ENCODE results near the gene RETREG1.
A peak's percentile ranks its signal among the peaks of the same experiment; 100 is the strongest.
"Not testable (repeated sequence)": the region's sequence is repeated elsewhere in the genome, so short reads cannot be mapped to it uniquely, and the experiment has no call there.

RETREG1 gene

DNA sequence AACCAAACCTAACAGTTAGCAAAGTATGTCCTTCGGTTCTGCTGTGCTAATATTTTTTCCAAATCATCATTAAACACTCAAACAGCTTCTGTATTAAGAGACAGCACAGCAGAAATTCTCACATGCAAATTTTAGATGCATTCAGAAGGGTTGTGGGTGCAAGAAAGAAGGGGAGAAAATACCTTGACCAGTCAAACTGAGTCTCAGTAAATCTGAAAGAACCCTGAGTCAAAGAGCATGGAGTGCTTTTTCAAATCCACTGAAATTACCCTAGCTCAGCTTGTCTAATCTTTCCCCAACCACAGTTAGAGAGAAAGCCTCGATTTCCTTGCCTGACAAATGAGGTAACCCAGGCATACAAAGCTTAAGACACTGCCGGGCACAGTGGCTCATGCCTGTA lies 55.1 kb downstream of the RETREG1 start:
- DNase-seq (ENCODE audit: low read depth, low spot score) = no peak
- H3K27ac ChIP-seq = no peak overlapping the region

DNA sequence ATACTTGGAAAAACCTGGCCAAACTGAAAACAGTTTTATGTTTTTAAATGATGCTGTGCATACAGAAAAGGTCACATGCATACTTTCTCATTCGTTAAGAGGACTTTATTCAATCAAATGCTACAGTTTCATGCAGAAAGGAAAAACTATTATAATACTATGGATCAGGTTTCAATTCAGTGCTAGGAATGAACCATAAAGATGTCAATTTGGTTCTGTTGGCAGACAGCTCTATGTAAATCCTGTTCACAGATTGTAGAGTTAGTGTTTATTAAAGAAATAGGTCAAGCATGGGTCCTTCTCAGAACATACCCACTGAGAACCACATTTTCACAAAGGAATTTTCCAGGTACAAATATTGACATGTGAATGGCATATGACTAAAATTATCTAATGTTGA lies 57.1 kb downstream of the RETREG1 start:
- no peak for DNase-seq (ENCODE audit: low read depth, low spot score)
- H3K27ac ChIP-seq = no peak overlapping the region

DNA sequence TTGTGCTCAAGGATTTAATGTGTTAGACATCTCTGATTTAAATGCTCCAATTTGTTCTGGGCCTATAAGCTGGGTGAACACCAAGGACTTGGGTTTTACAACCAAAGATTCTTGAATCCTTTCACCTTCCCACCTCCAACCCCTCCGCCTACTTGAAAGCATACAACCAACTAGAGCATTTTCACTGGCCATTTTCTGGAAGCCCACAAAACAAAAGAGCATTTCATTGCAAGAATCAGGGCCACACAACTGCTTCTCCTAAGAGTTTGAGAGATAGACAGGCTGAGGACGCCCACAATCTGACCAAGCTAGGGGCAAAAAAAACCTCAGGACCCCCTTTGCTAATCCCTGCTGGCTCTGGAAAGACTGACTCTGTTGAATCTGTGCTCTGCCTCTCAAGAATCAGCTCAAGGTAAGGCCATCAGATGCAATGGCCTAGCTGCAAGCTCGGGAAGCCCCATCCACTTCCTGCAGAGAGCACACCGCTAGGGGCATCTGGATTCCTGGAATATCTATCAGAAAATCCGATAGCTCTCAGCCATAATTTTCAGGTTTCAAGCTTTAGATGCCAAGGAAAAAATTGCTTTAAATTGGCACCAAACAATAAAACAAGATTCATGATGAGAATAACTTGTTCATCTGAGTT lies 57.7 kb downstream of the RETREG1 start:
- no peak for DNase-seq (ENCODE audit: low read depth, low spot score)
- no peak overlapping the region for H3K27ac ChIP-seq

DNA sequence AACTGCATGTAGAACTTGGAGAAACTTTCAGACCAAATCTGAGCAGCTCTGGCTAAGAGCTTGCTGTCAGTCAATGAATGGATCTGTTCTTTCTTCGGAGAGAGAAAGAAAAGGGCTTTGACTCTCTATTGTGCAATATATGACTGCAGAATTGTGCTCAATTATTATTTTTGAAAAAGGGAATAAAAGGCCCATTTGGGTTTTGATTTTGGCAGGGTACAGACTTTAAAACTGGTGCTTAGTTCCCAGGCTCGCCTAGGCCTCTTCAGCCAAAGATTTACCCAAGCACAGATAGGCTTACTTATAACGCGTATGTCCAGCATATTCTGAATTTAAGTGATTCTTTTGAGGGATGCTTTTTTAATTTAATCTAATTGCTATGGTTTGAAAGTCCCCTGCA lies 59.3 kb downstream of the RETREG1 start:
- no peak for DNase-seq (ENCODE audit: low read depth, low spot score)
- H3K27ac ChIP-seq = no peak overlapping the region

DNA sequence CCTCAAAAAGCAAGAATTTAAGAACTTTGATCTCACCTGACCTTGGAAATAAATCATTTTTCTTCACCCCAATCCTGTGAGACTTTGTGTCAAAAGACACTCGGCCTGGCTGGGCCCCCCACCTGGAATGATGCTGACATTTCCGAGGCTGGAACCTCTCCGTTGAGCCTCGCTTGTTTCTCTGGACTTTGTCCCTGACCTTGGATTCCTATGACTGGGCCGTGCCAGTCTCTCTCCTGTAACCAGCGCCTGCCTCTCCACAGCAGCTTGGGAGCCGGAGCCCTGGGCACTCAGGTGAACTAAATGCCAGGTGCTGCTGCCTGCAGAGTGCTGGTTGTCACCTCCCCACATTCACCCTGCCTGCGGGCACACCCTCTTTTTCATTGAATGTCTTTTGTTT lies 62.7 kb downstream of the RETREG1 start:
- no peak for DNase-seq (ENCODE audit: low read depth, low spot score)
- H3K27ac ChIP-seq = no peak overlapping the region

DNA sequence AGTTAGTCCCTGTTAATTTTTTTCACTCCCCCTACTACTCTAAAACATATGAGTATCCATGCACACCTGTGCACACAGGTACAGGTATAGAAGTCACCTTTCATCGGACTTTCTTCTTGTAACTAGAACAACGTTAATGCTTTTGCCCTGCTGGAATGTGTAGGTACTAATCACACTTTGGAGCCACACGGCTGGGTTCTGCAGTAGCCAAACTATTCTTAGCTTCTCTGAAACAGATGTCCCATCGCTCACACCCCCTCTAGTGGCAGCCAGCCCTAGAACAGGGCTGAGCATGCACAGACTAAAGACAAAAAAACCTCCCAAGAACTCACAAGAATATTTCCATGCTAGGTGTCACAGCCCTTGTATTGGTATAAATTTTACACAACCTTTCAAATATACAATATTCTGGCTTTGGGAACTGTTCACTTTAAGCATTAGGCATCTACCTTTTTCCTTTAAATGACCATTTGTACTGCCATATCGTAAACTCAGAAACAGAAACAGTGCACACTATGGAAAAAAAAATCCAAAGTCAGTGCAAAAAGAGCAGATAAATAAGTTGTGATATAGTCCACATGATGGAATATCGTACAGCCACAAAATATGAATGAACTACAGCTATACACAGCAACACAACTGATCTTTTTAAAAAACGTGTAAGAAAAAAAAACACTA lies 64.0 kb downstream of the RETREG1 start:
- H3K27ac ChIP-seq = no peak overlapping the region
- DNase-seq (ENCODE audit: low read depth, low spot score) = no peak

DNA sequence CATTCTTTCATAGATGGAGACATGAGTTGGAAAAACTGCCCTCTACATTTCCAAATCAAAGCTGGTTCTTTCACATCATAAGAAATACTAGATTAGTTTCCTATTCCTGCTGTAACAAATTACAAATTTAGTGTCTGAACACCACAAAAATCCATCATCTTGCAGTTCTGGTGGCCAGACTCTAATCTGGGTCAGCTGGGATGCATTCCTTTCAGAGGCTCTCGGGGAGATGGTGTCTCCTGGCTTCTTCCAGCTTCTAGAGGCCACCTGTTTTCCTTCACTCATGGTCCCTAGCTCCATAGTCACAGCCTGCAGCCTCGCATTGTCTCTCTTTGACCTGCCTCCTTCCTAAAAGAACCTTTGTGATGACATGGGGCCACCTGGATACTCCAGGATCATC lies 65.2 kb downstream of the RETREG1 start:
- no peak overlapping the region for H3K27ac ChIP-seq
- no peak for DNase-seq (ENCODE audit: low read depth, low spot score)

DNA sequence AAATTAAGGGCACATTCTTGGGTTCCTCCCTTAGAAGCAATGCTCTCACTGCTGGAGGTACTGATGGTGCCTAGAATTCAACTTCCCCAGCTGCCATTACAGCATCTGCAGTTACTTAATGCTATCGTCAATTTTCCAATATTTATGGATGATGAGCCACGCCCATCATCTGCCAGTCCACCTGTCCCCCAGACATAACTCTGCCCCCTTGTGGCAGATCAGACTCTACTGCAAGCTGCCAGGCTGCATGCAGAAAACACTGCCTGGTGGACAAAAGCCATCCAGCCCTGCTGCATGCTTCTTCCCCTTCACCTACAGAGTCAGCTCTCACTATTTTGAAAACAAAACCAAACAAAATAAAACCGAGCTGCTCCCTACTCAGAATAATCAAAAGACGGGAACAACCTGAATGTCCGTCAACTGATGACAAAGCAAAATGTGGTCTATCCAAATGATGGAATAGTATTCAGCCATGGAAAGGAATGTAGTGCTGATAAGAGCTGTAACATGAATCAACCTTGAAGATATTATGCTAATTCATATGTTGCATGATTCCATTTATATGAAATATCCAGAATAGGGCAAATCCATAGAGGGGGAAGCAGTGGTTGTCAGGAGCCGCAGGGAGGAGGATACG lies 66.4 kb downstream of the RETREG1 start:
- no peak overlapping the region for H3K27ac ChIP-seq
- no peak for DNase-seq (ENCODE audit: low read depth, low spot score)

DNA sequence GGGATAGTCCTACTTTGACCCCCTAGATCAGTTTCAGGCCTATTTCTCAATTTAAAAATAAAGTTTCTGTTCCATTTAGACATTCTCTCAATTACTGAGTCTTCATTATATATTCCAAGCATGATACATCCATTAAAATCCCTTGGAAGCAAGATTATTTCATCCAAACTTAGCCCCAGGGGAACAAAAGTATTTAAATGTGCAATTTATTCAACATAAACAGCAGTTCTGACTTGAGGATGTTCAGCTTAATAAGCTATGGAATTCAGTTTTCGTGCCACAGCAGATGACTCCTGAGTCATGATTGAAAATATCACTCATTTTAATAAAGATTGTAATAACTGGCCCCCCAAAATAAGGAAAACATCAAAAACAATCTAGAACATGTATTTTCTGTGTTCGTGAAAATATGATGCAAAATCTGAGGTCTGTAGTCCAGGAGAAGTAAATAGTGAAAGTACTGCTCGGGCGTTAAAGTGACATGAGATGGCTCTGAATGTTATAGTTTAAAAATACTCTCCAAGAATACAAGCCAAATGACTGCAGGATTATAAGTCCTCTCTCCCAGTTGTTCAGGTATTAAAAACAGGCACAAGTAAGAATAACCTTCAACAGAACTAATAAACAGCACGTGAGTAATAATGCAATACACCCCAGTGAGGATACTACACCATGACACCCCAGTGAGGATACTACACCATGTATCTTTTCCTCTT lies 67.1 kb downstream of the RETREG1 start:
- H3K27ac ChIP-seq = no peak overlapping the region
- DNase-seq (ENCODE audit: low read depth, low spot score) = no peak

DNA sequence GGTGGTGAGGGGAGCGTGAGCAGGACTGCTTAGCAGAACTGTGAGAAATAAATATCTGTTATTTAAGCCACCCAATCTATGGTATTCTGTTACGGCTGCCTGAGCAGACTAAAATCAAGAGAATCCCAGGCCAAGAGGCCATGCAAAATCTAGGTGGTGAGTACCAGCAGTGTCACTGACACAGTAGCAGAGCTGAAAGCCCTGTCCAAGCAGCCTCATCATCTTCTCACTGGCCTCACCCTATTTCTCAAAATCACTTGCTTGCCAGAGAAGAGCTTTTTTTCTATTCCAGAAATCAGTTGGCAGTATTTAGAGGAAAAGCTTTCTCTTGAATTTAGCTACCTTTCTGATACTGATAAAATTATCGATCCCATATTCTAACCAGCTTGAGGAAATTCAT lies 68.0 kb downstream of the RETREG1 start:
- DNase-seq (ENCODE audit: low read depth, low spot score) = no peak
- H3K27ac ChIP-seq = no peak overlapping the region

DNA sequence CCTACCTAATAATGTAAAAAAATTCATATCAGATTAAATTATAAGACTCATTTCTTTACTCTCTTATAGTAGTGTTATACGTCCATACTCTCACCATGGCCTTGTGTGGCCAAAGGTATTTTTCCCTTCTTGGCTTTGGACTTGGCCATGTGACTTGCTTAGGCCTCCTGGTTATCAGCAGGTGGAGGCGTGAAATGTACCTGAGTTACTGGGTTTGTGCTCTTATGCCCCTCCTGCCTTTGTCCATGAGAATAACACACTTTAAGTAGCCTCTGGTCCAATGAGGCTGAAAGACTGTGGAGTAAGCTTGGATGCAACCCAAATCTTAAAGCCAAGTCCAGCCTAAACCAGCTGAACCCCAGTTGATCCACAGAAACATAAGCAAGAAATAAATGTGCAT lies 68.7 kb downstream of the RETREG1 start:
- no peak overlapping the region for H3K27ac ChIP-seq
- no peak for DNase-seq (ENCODE audit: low read depth, low spot score)

DNA sequence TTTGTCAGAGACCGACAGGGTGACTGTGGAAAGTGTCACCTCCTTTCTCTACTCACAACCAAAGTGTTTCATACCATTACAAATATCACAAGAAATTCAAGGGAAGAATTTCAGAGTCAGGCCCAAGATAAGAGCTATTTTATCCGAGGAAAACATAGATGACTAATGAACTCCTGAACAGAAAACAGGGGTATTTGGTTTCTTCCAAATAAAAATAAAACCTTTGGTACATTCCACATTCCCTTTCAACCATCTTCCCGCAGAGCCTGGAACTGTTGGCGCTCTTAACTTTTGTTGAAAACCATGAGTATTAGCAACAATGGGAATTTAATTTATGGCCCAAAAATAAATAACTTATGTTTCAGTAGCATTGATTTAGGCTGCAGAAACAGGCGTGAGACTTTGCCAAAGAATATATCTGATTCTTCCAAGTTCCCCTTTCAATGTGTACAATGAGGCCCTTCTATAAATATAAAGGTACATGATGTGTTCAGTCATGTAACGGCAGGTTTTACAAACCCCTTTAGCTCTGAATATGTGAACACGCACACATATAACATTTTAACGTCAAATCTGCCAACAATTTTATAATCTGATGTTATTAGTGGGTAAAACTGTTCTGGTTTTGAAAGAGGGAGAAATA lies 69.5 kb downstream of the RETREG1 start:
- peak overlapping the region; percentile 2 for H3K27ac ChIP-seq
- no peak for DNase-seq (ENCODE audit: low read depth, low spot score)

DNA sequence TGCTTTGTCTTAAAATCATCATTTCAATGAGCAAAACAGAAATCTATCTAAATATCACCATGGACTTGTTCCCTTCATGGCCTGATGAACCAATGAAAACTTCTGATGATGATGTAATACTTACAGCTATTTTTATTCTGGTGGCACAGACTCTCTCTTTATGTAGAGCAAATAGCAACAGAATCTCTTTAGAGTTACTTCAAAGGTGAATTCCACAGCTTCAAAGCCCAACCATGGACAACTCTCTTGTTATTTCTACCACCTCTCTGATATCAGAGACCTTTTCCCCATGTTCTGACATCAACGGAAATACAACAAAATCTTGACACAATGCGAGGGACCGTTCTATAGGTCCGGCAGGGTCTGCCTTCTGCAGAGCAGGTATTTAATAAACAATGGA lies 70.1 kb downstream of the RETREG1 start:
- DNase-seq (ENCODE audit: low read depth, low spot score) = no peak
- H3K27ac ChIP-seq = no peak overlapping the region

DNA sequence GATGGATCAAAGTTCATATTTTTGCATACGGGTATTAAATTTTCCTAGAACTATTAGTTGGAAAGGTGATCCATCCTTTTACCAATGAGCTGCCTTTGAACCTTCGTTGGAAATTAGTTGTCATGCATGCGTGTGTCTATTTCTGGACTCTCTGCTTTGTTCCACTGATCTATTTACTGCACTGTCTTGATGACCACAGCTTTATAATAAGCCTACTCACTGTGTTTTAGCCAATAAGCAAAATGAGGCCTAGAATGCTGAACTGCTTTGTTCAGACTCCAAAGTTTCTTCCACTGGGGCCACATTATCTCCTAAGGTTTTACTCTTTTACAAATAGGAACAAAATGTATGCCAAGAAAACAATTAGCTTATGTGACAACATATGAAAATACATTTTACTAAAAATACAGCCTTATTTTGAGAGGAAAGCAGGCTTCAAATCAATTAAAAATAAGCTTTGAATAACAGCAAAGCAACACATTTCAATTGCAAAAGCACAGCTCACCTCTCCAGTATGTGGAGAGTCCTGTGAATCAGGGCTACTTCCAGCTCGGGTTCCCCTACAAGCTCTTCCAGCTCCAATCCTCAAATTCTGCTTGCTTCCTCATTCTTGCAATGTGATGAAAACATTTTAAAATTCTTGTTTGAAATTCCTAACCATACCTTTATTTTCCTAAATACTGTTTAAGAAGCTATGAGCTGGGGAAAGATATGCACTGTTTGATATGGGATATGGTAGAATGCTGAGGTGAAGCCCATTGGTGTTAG lies 72.0 kb downstream of the RETREG1 start:
- no peak for DNase-seq (ENCODE audit: low read depth, low spot score)
- no peak overlapping the region for H3K27ac ChIP-seq

DNA sequence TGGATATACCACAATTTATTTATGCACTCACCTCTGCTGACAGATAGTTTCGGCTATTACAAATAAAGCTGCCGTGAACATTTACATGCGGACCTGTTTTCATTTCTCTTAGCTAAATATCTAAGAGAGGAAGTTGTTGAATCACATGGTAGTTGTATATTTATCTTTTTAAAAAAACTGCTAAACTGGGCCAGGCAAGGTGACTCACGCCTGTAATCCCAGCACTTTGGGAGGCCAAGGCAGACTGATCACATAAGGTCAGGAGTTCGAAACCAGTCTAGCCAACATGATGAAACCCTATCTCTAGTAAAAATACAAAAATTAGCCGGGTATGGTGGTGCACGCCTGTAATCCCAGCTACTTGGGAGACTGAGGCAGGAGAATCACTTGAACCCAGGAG lies 73.6 kb downstream of the RETREG1 start:
- DNase-seq (ENCODE audit: low read depth, low spot score); H3K27ac ChIP-seq: not testable (repeated sequence)

DNA sequence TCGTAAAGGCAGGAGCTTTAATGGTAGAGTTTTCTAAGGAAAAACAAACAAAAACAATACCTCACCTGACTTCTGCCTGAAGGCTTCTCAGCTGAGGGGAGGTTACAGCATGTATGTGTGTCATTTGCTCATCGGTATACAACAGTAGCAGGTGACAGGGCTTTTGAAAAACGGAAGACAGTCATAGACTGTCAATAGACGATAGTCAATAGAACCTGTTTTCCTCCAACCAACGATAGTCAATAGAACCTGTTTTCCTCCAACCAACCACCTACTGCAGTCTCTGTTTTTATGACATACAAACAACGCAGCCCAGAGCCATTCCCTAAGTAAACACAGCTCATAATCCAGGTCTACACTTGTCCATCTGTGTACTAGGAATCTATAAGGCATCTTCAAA lies 74.6 kb downstream of the RETREG1 start:
- DNase-seq (ENCODE audit: low read depth, low spot score) = no peak
- no peak overlapping the region for H3K27ac ChIP-seq

DNA sequence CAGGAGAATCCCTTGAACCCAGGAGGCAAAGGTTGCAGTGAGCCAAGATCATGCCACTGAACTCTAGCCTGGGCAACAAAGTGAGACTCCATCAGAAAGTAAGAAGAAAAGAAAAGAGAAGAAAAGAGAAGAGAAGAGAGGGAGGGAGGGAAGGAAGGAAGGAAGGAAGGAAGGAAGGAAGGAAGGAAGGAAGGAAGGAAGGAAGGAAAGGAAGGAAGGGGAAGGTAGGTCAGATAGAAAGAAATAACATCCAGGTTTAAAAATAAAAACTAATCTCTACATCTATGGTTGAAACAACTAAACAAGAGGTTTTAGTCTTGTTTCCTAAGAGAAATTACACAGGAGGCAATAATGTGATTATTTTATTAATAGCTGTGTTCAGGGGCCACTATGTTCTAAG lies 75.2 kb downstream of the RETREG1 start:
- H3K27ac ChIP-seq; DNase-seq (ENCODE audit: low read depth, low spot score): not testable (repeated sequence)

DNA sequence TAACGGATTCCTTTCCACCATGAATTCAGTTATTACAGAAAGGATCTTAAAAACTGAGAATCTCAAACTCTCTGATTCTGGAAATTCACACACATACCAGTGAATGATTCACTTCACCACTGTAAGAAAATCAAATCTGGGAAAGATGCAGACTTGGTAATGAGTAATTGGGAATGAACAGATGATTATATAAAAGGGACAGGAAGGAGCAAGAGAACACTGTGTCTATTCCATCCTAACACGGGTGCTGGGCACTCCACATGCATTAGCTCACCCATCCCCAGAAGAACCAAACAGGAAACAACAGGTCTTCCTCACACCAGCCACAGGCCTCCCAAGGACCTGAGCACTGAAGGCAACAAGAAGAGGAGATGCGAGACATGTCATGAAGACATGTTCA lies 76.4 kb downstream of the RETREG1 start:
- peak overlapping the region; percentile 38 for H3K27ac ChIP-seq
- DNase-seq (ENCODE audit: low read depth, low spot score) = no peak

DNA sequence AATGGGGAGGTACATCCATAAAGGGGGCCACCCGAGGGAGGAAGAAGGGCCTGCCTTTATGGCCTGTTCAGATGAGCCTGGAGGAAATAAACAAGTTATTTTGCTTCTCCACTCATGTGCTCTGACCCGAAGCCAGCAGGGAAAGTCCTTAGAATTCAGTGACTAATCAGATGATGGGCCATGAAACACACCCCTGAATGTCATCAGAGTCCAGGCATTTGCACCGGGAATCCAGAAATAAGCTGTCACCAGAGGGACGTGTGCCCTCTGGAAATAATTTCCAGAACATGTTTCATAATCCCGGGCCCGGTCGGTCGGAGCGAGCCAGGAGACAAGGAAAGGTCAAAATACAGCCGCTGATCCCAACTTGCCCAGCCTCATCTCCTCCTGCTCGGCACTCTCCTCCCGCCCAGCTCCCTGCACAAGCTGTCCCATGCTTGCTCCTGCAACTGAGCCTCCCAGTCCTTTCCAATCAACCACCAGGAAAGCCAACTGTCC lies 77.6 kb downstream of the RETREG1 start:
- peak overlapping the region; percentile 38 for H3K27ac ChIP-seq
- DNase-seq (ENCODE audit: low read depth, low spot score) = no peak

DNA sequence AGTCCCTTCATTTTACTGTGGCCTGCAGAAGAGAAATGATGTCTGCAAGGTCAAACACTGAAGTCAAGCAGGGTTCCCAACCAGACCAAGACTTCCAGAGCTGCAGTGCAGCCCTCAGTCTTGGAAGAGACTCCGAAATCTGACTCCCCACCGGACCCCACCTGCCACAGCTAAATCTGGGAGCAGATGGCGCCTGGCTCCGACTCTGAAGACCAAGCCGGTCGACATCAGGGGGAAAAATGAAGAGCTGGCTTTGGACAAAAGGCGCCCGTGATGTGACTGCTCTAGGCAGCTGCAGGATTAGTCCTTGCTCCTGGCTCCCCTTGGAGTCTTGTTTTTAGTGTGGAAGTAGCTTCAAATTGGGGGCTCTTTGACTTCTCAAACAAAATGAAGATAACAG lies 78.8 kb downstream of the RETREG1 start:
- DNase-seq (ENCODE audit: low read depth, low spot score) = no peak
- no peak overlapping the region for H3K27ac ChIP-seq

Measured in epithelial cell of prostate (primary cell).